ENCODE measurements around the gene PITPNB.
A peak's percentile ranks its signal among the peaks of the same experiment; 100 is the strongest.

PITPNB gene

DNA sequence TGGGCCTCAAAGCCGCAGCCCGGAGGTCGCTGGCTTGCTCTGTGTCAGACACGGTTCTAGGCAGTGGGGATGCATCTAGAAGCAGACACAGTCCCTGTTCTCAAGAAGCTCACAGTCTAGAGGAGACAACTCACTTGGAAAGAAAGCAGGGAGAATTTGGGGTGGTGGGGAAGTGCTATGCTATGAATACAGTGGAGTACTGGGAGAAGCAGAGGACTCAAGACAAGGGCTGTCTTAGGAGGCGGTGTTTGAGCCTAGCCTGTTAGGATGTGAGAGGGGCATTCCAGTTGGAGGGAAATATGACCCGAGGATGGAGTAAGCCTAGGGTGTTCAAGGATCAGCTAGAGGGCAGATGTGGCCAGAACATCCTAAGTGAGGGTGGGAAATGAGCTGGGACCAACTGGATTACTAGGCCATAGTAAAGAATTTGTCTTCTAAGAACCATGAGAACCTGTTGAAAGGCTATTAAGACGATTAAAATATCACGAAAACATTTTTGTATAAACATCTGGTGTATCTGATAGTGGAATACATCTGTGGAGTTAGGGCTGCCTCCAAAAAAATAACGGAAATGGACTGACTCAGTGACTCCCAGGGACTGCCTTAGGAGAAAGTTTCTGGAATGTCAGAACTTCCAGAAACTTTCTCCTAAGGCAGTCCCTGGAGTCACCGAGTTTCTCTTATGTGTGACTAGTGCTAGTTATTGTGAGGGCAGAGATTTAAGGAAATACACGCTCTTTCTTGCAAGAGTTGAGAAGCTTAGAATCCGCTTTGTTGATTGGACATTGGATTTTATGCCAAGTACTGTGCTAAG lies 1.1 kb upstream of the PITPNB start:
- DNase-seq (ENCODE audit: low read depth, low spot score): no peak

DNA sequence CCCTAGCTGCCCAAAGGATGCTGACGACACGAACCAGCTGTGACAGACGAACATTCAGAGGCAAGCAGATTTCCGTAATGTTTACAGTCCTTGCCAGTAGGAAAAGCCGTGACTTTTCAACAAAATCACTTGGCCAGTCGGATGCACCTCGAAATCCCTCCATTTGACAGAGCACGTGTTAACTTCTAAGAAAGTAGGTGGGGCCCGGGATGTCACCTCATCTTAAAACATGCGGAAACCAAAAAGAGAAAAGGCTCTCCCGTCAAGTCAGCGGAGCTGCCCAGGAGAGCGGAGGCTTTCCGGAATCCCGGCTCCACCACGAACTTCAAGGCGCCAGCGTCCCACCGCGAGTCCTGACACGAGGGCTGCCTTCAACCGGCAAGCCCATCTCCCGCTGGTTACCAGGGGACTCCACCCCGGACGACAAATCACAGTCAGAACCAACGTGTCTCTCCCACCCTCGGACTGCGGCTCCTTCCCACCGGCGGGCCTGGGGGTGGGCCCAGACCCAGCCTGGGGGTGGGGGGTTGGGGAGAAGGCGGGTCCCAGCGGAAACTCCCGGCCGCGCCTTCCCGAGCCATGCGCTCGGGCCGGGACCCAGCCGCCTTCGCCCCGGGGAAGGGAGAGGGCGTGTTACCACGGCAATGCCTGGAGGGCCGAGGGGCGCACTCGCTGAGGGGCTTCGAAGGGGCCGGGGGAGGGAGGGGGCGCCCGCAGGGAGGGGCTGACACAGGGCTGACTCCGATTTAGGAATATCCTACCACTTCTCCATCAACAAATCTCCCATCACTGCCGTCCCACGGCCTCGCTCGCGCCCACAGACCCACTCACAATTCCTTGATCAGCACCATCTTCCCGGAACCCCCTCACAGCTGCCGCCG lies 475 bp downstream of the PITPNB start:
- peak; percentile 14 for DNase-seq (ENCODE audit: low read depth, low spot score)

DNA sequence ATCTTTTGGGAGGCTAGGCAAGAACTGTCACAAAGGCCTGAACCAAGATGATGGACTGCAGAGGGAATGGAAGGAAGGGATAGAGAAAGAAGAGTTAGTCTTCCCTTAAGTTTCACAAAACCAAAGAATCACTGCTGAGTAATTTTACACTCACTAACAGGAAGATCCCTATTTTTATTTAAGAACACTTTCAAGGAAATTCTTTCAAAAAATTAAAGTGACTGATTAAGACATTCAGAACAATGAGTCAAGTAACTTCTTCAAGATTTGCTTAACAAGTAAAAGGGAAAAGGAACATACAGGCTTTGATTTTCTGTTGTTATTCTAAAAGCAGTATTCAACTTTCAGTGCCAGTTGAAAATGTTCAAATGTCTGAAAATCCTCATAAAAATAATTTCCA lies 3.1 kb downstream of the PITPNB start:
- no peak for DNase-seq (ENCODE audit: low read depth, low spot score)

DNA sequence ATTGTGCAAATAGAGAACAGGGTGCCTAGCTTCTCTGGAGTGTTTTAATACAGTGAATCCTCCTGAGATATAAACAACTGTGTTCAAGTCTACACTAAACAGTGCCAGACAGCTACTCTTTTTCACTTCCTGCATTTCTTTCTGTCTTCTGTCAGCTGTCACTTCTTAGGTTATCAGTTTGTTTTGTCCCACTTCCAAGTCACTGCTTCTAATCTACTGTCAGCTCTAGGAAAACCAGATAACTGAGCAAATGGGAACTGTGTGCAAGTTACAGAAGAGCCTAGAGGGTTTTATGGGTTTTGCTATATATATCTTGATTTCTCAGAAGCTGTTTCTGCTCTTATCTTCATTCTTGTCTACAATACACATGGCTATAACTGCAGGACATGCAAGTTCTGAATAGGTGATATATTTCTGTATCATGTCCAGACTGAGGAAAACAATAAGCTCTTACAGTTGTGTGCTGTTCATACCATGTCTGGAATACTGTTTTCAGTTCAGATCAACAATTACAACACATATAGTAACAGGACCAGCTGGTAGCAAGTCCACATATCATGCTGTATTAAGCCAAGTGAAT lies 5.8 kb downstream of the PITPNB start:
- no peak for DNase-seq (ENCODE audit: low read depth, low spot score)

DNA sequence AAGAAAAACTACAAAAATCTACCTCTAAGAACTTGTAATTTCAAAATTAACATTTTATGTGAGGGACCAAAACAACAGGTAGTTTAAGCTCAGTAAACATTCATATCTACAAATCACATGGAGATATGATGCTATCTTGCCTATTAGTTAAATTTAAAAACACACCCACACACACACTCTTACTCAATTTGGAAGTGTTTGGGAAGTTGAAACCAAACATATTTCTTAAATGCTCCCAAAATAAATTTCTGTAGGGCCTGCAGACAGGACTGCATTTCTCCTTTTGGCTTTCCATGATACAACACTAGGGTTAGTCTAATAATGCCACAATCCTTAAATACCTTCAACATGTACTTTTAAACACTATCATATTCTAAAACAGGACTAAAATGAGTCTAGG lies 7.0 kb downstream of the PITPNB start:
- no peak for DNase-seq (ENCODE audit: low read depth, low spot score)

DNA sequence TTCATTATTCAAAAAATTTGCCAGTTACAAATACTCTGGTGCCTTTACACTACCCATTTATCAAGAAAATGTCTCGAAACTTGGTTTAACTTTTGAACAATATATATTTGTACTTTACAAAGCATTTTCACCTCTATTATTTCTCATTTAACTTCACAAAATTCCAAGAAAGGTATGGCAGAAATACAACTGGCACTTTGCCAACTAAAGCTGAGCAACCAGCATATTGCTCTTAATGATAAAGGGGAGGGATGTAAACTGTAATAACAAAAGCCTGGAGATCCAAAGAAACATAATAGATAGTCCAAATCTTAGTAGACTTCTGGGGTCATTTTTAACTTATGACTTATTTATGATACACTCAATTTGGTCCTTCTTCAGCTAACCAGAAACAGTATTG lies 7.7 kb downstream of the PITPNB start:
- DNase-seq (ENCODE audit: low read depth, low spot score): no peak

DNA sequence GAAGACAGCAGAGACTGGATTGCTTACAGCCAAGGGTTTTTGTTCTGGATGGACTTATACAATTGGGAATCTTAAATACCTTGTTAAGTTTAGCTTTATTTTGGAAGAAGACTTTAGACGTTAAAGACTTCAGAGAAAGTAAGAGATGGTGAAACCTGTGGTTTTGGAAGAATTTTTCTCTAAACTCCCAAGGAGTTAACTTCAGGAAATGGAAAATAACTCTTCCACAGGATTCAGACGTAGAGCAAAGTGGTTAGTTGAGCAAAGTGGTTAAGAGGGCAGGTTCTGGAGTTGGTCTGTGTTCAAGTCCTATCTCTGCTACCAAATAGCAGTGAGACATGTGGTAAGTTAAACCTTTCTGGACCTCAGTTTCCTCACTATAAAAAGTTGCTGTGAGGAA lies 12.8 kb downstream of the PITPNB start:
- no peak for DNase-seq (ENCODE audit: low read depth, low spot score)

DNA sequence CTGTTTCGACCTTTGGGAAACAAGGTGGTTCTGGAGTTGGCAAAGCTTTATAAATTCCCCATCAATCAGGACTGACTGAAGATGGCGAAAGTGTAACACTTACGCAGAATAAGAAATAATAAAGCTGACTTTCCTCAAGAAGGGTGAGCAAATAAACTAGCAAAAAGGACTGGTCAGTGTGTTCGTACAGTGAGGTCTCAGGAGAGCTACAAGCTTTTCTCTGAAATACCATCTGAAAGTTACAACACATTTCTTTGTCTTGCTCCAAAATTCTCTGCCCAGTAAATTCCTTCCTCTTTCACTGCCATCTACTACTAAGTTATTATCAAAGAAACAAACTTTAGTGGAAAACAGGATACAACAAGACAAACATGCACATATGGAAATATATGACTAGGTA lies 13.4 kb downstream of the PITPNB start:
- DNase-seq (ENCODE audit: low read depth, low spot score): no peak

DNA sequence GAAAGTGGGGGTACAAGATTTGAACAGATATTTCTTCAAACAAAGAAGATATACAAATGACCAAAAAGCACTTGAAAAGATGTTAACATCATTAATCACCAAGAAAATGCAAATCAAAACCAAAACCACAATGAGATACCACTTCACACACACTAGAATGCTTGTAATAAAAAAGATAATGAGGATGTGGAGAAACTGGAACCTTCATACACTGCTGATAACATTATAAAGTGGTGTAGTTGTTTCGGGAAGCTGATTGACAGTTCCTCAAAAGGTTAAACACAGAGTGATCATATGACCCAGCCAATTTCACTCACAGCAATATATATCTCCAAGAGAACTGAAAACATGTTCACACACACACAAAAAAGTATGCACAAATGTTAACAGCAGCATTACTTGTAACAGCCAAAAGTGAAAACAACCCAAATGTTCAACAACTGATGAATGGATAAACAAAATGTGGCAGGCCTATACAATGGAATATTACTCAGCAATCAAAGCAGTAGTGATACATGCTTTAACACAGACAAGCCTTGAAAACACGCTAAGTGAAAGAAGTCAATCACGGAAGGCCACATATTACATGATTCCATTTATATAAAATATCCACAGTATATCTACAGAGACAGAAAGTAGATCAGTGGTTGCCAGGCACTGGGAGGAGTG lies 15.1 kb downstream of the PITPNB start:
- DNase-seq (ENCODE audit: low read depth, low spot score): no peak

DNA sequence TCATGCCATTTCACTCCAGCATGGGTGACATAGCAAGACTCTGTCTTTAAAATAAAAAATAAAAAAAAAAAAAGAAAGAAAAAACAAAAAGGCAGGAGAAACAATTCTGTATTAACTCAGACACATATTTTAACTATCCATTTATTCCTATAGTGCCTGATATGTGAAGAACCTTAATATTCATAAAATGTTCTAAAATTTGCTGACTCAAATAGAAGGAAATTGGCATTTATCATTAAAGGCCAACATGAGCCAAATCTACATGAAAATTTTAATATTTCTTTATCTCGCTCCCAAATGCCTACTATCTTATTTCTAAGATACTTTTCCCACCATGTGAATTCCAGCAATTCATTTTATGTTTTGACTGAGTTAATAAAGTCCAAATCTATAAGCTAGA lies 18.9 kb downstream of the PITPNB start:
- no peak for DNase-seq (ENCODE audit: low read depth, low spot score)

DNA sequence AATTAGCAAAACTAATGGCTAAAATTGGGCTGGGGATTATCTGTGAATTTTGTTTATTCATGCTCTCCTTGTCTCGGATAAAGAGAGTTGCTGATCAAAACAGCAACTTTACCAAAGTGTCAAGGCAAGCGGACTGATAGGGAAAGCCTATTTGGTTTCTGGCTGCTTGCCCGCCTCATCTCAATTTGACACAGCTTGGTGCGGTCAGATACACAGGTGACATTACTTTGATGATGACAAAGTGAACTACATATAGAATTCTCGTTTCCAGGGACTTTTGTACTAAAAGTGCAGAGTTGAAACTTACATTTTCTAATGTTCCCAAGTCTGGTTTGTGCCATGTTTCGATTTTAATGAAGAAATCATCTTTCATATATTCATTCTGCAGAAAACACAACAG lies 22.8 kb downstream of the PITPNB start:
- no peak for DNase-seq (ENCODE audit: low read depth, low spot score)

DNA sequence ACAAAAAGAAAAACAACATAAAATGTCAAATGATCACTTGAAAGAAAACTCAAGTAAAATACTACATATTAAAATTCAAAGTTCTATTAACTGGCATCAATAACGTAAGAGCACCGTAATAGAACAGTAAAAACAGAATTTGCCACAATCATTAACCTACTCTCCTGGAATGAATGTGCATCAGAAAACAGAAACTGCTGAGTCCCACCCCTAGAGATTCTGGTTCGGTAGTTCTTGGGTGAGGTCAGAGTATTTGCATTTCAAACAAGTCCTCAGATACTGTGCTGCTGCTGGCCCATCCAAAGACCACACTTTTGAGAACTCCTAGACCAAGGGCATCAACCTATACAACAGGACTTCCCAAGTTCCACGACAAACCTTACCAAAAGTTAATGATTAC lies 23.5 kb downstream of the PITPNB start:
- no peak for DNase-seq (ENCODE audit: low read depth, low spot score)

DNA sequence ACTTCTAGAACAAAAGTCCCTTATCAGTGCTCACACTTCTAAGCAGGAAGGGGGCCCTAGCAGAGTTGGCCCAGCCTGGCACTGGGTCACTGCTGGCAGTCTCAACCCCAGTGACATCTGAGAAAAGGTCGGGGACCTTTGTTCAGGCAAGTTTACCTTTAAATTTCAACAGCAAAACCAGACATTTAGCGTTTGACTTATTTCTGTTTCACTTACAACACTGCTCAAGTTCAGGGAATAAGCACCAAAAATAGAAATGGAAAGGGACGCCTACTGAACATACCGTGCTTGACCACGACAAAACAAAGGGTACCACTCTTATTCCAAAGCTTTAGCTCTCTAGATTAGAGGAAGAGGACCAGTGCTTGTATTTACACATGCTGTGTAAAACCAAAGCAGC lies 26.2 kb downstream of the PITPNB start:
- DNase-seq (ENCODE audit: low read depth, low spot score): no peak

DNA sequence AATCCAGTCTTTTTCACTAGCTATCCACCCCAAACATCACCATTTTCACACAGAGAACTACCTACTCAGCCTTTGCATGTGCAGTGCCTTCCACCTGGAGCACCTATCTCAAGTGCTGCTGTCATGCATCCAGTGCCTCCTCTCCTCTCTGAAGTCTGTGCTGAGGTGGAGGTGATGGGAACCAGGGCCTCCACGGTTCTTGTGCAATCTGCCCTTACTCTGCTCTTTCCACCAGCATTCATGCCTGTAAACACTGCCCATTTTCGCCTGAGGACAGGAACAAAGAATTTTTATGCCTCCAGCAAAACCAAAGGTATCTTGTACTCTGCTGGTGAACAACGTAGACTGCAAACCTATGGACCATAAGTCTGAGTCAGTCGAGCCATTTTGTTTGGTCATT lies 27.0 kb downstream of the PITPNB start:
- DNase-seq (ENCODE audit: low read depth, low spot score): no peak

DNA sequence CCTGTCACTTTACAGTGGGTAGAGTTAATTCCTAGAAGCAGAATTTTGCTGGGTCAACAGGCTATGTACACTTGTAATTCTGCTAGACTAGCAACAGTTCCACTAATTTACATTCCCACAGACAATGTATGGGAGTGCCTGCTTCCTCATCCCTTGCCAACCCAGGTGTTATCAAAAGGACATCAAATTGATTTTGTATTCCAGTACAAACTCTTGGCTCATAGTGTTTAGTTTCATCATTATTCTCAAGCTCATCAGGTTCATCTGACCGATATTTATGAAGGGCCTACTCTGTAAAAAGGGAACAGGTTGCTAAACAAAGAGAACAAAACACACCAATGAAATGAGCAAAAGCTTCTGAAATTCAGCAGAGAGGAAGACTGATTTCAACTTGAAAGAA lies 30.7 kb downstream of the PITPNB start:
- no peak for DNase-seq (ENCODE audit: low read depth, low spot score)

DNA sequence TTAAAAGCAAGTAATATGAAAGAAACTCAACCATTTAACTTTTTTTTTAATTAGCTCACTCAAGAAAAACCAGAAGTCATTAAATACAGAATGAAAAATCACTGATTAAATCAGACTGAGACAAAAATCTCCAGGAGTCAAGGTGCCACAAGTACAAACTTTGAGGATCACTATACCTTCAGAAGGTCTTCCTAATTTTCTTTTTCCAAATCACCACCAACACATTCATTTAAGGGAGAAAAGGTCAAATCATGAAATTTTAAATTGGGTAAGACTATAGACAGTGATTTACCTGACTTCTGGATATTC lies 32.3 kb downstream of the PITPNB start:
- no peak for DNase-seq (ENCODE audit: low read depth, low spot score)

DNA sequence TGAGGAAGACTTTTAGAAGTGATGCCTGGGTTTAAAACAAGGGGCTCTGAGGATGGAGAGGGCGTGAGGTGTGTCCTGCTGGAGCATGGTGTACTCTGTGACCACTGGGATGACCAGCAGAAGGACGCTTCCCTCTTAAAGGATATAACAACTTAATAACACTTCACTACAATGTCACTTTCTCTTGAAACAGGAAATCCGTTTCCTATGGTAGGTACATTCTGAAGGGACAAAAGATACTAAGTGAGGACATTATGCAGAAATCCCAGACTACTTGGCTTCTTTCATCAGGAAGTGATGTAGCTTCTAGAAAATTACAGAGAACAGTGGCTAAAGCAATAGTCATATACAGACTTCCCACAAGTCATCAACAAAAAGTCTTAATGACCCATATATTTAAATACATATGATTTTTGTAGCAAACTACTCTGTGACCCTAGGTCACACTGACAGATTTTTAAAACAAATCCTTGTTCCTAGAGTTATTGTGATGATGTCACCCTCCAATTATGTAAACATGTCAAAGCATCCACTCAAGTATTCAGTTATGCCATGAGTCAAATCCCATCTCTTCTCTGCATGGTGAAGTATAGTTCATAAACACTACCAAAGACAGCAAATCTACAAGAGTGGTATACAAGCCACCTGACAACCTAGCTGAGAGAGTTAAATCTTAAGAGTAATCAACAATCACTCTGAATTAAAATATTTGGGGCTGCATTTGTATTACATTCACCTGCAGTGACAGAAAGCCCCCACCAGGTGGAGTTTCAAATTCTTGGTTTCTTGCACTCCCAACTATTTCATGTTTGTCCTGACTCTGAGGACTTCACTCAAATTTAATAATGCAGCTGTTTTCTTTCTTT lies 32.8 kb downstream of the PITPNB start:
- DNase-seq (ENCODE audit: low read depth, low spot score): peak; percentile 21

DNA sequence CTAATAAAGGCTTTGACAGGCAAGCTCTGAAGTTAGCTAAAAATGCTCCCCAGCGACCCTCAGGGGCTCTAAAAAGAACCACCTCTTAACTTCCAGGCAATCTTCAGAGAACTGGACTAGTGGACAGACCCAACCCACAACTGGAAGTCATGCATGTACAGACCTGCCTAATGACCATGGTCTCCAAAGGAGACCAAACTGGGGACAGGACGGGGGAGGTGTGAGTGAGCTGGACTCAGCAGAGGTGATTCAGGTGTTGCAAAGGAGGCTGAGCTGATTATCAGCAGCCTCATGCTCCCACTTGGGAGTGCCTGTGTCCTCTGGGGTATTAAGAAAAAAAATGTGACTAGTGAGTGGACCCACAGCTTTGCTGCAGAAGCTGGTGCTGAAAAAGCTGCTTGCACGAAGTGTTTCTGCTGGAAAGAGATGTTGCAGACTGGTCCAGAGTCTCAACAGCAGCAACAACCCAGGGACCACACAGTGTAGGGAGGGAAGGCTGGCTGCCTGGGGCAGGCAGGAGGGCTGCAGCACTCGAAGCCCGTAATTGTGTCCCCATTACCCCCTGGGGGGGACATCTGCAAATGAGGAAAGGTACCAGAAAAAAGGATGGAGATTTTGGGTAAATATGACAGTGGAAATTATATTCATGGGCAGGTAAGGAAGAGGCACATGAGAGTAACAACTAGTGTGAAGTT lies 35.3 kb downstream of the PITPNB start:
- DNase-seq (ENCODE audit: low read depth, low spot score): no peak

DNA sequence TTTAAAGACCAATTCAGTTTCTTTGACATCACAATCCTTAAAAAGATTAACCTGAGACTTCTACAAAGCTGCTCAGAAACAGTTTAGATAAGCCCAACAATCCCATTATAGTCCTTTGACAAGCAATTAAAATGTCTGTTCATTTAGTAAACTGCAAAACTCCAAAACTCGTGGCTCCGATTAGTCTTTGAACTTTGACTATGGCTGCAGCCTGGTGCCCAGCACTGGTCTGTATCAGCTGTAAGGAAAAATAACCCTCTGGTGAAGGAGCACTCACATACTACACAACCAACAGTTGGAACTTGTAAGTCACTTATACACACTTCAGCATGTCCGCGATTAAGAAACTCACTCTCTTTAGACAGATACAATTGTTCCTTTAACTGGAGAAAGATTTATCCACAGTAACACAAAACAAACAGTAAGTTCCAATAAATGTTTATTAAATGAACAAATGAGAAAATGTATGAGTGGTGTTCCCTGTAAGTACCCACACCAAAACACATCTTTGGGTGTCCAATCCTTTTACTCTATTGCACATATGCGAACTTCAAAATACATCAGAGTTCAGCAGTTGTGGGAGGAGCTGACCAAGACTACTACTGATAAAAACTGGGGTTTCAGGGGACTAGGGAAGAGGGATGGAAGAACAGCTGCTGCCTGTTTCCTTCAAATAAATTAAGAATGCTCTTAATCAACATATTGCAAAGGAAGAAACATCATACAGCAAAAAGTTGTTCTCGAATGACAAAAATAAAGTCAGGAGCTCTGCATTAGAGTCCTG lies 36.4 kb downstream of the PITPNB start:
- DNase-seq (ENCODE audit: low read depth, low spot score): no peak

DNA sequence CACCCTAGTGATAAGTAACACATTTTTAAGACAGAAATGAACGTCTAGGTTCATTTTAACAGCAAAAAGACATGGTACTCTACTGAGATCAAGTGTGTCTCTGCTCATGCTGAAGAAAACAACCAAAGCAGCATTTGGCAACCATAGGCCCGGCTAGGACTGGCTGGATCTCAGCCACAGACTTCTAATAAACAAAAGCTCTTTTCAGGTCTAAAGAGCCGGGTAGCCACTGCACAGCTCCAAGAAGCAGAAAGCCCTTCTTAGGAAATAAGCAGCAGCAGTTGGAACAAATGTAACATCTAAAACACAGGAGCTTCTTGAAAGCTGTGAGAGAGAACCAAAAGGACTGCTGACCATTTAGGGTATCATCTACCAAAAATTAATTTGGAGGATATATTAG lies 37.6 kb downstream of the PITPNB start:
- no peak for DNase-seq (ENCODE audit: low read depth, low spot score)

Data from activated CD4-positive, CD25-positive, alpha-beta regulatory T cell treated with anti-CD3 and anti-CD28 coated beads, Interleukin-2, amount 50 U/mL, for 16 hours (primary cell).